Mucosa of stomach (tissue), 1 donor: Measurements from ENCODE around the gene HDGFL3.
"Not testable (repeated sequence)": the region's sequence is repeated elsewhere in the genome, so short reads cannot be mapped to it uniquely, and the experiment has no call there.

Source experiments
- H3K27me3 ChIP-seq: one replicate; pipeline ENCODE4 v1.7.0; 2013; ENCODE audit warnings: mild to moderate bottlenecking, low read length; ENCODE audit not compliant: control insufficient read depth, insufficient read depth
- H3K36me3 ChIP-seq: one replicate; pipeline ENCODE4 v1.7.0; 2013; ENCODE audit warnings: low read length; ENCODE audit not compliant: control insufficient read depth, insufficient read depth
- H3K4me1 ChIP-seq: one replicate; pipeline ENCODE4 v1.7.0; 2013; ENCODE audit warnings: mild to moderate bottlenecking, low read length; ENCODE audit not compliant: control insufficient read depth, insufficient read depth
- H3K4me3 ChIP-seq: one replicate; pipeline ENCODE4 v1.7.0; 2013; ENCODE audit warnings: low read length
- H3K9ac ChIP-seq: one replicate; pipeline ENCODE4 v1.7.0; 2013; ENCODE audit warnings: mild to moderate bottlenecking, low read length, moderate library complexity
- H3K9me3 ChIP-seq: one replicate; pipeline ENCODE4 v1.7.0; 2013; ENCODE audit warnings: mild to moderate bottlenecking, low read length, moderate library complexity; ENCODE audit not compliant: control insufficient read depth
- donor health status: Pancreatic carcinoma.

HDGFL3 gene

GRCh38 chr15:83192742-83193141 is 14.9 kb downstream of the HDGFL3 start:
- Histone ChIP-seq H3K4me1 (no peaks in the 10 kb centered on the region), H3K9me3 (no peaks in the 10 kb centered on the region), H3K4me3 (no peak overlapping the region), H3K27me3 (no peaks in the 10 kb centered on the region), H3K36me3 (no peaks in the 10 kb centered on the region), H3K9ac (no peak overlapping the region)

- no peaks in the 10 kb centered on the region for H3K9me3 ChIP-seq
- no peak overlapping the region for H3K4me3 ChIP-seq
- H3K9ac ChIP-seq: no peak overlapping the region
- no peaks in the 10 kb centered on the region for H3K36me3 ChIP-seq
- H3K4me1 ChIP-seq: no peaks in the 10 kb centered on the region
- no peaks in the 10 kb centered on the region for H3K27me3 ChIP-seq
These were observed 17.2 kb downstream of the HDGFL3 start for GRCh38 chr15:83190450-83190849.

- no peak overlapping the region for H3K9ac ChIP-seq
- no peaks in the 10 kb centered on the region for H3K36me3 ChIP-seq
- H3K27me3 ChIP-seq: no peaks in the 10 kb centered on the region
- no peak overlapping the region for H3K4me3 ChIP-seq
- H3K4me1 ChIP-seq: no peaks in the 10 kb centered on the region
- no peaks in the 10 kb centered on the region for H3K9me3 ChIP-seq
These were observed 22.1 kb downstream of the HDGFL3 start for GRCh38 chr15:83185561-83185960.

- Histone ChIP-seq H3K9ac (no peak overlapping the region), H3K9me3 (no peaks in the 10 kb centered on the region), H3K27me3 (no peaks in the 10 kb centered on the region), H3K4me3 (no peak overlapping the region), H3K36me3 (no peaks in the 10 kb centered on the region), H3K4me1 (no peaks in the 10 kb centered on the region)
These were observed 28.7 kb downstream of the HDGFL3 start for GRCh38 chr15:83178869-83179325.

GRCh38 chr15:83178390-83178789 is 29.2 kb downstream of the HDGFL3 start:
- H3K36me3 ChIP-seq: no peaks in the 10 kb centered on the region
- H3K27me3 ChIP-seq: no peaks in the 10 kb centered on the region
- no peaks in the 10 kb centered on the region for H3K9me3 ChIP-seq
- H3K4me1 ChIP-seq: no peaks in the 10 kb centered on the region
- no peak overlapping the region for H3K4me3 ChIP-seq
- H3K9ac ChIP-seq: no peak overlapping the region

- Histone ChIP-seq H3K4me3 (no peak overlapping the region), H3K36me3 (no peaks in the 10 kb centered on the region), H3K9ac (no peak overlapping the region), H3K27me3 (no peaks in the 10 kb centered on the region), H3K9me3 (no peaks in the 10 kb centered on the region), H3K4me1 (no peaks in the 10 kb centered on the region)
These were observed 32.7 kb downstream of the HDGFL3 start for GRCh38 chr15:83174891-83175290.

GRCh38 chr15:83170474-83171165 is 37.0 kb downstream of the HDGFL3 start:
- Histone ChIP-seq H3K27me3 (no peaks in the 10 kb centered on the region), H3K4me1 (no peaks in the 10 kb centered on the region), H3K9me3 (no peaks in the 10 kb centered on the region), H3K4me3 (no peak overlapping the region), H3K9ac (no peak overlapping the region), H3K36me3 (no peaks in the 10 kb centered on the region)

- not testable (repeated sequence) for H3K36me3 ChIP-seq, H3K4me1 ChIP-seq, H3K27me3 ChIP-seq, H3K4me3 ChIP-seq, H3K9me3 ChIP-seq, H3K9ac ChIP-seq
These were observed 38.0 kb downstream of the HDGFL3 start for GRCh38 chr15:83169576-83169975.

- Histone ChIP-seq H3K36me3 (no peaks in the 10 kb centered on the region), H3K9ac (no peak overlapping the region), H3K27me3 (no peaks in the 10 kb centered on the region), H3K4me3 (no peak overlapping the region), H3K9me3 (no peaks in the 10 kb centered on the region), H3K4me1 (no peaks in the 10 kb centered on the region)
These were observed 40.8 kb downstream of the HDGFL3 start for GRCh38 chr15:83166830-83167229.

- Histone ChIP-seq H3K9me3 (no peaks in the 10 kb centered on the region), H3K36me3 (no peaks in the 10 kb centered on the region), H3K9ac (no peak overlapping the region), H3K27me3 (no peaks in the 10 kb centered on the region), H3K4me1 (no peaks in the 10 kb centered on the region), H3K4me3 (no peak overlapping the region)
These were observed 41.4 kb downstream of the HDGFL3 start for GRCh38 chr15:83166218-83166617.

- H3K36me3 ChIP-seq: no peaks in the 10 kb centered on the region
- H3K4me1 ChIP-seq: no peaks in the 10 kb centered on the region
- no peak overlapping the region for H3K4me3 ChIP-seq
- no peak overlapping the region for H3K9ac ChIP-seq
- H3K27me3 ChIP-seq: no peaks in the 10 kb centered on the region
- H3K9me3 ChIP-seq: no peaks in the 10 kb centered on the region
These were observed 42.7 kb downstream of the HDGFL3 start for GRCh38 chr15:83164771-83165404.

- H3K9me3 ChIP-seq: no peaks in the 10 kb centered on the region
- no peaks in the 10 kb centered on the region for H3K27me3 ChIP-seq
- no peaks in the 10 kb centered on the region for H3K4me1 ChIP-seq
- no peak overlapping the region for H3K9ac ChIP-seq
- H3K4me3 ChIP-seq: no peak overlapping the region
- no peaks in the 10 kb centered on the region for H3K36me3 ChIP-seq
These were observed 43.4 kb downstream of the HDGFL3 start for GRCh38 chr15:83164111-83164770.
